A673 (cell line): ENCODE data around the gene DSE. TPM values are rescaled to one million over a fixed set of nuclear protein-coding genes. Genes with fewer than 3 reads are reported as not detected.

Experiments used
- BruUV-seq: library from RNA; stranded (reverse); fragments of 400-500 nt; replicated peaks from 2 replicates; lab custom pipeline; 2021; lab: Mats Ljungman, UMichigan
- CTCF ChIA-PET: fragments of 300-600 bp; sonication (Branson Sonifier 250); formaldehyde crosslinking; loops from one replicate; lab custom pipeline; 2022; ENCODE audit warnings: antibody characterized with exemption; lab: Charles Lee
- POLR2A ChIA-PET: fragments of 300-600 bp; sonication (Branson Sonifier 250); formaldehyde crosslinking; loops from one replicate; lab custom pipeline; 2022; ENCODE audit warnings: antibody characterized with exemption; ENCODE audit not compliant: low non-redundant PET; lab: Charles Lee
- DNase-seq: peaks from one replicate; pipeline ENCODE4 v3.0.0-alpha.2; 2015; ENCODE audit warnings: low spot score
- H3K27ac ChIP-seq: fragments of 200-600 bp; sonication (generic); 2 replicates; pipeline ENCODE4 v1.5.1; 2016; ENCODE audit warnings: mixed run types, low read depth, mild to moderate bottlenecking, mixed read lengths, antibody characterized with exemption, low read length; ENCODE audit not compliant: poor library complexity, severe bottlenecking
- H3K27me3 ChIP-seq: fragments of 200-600 bp; sonication (generic); replicated peaks from 2 replicates; pipeline ENCODE4 v1.6.1; 2017; ENCODE audit warnings: mixed run types, low read depth, mild to moderate bottlenecking, mixed read lengths, antibody characterized with exemption, low read length; ENCODE audit not compliant: insufficient read depth, poor library complexity
- H3K36me3 ChIP-seq: fragments of 200-600 bp; sonication (generic); 2 replicates; pipeline ENCODE4 v1.6.1; 2016; ENCODE audit warnings: mixed run types, mild to moderate bottlenecking, mixed read lengths, antibody characterized with exemption, low read length; ENCODE audit not compliant: insufficient read depth, poor library complexity, severe bottlenecking
- H3K4me1 ChIP-seq: fragments of 200-600 bp; sonication (generic); 2 replicates; pipeline ENCODE4 v1.6.1; 2017; ENCODE audit warnings: mixed run types, mild to moderate bottlenecking, mixed read lengths, antibody characterized with exemption, low read length; ENCODE audit not compliant: insufficient read depth, poor library complexity, severe bottlenecking
- H3K4me3 ChIP-seq: fragments of 200-600 bp; sonication (generic); 2 replicates; pipeline ENCODE4 v1.5.1; 2016; ENCODE audit warnings: low read depth, mixed run types, mild to moderate bottlenecking, mixed read lengths, low read length; ENCODE audit not compliant: poor library complexity, severe bottlenecking
- H3K9me3 ChIP-seq: fragments of 200-600 bp; sonication (generic); 2 replicates; pipeline ENCODE4 v1.6.1; 2016; ENCODE audit warnings: mixed run types, low read depth, mild to moderate bottlenecking, mixed read lengths, antibody characterized with exemption, low read length; ENCODE audit not compliant: poor library complexity, severe bottlenecking
- CTCF ChIP-seq: fragments of 300-800, 200-600 bp; sonication (generic); conservative IDR thresholded peaks from 2 replicates; pipeline ENCODE4 v1.5.1; 2017; ENCODE audit warnings: low read depth, mild to moderate bottlenecking, antibody characterized with exemption, low read length, moderate library complexity, mixed read lengths
- EZH2 ChIP-seq: fragments of 200-600 bp; sonication (generic); IDR thresholded peaks from 2 replicates; pipeline ENCODE4 v1.6.1; 2017; ENCODE audit warnings: borderline replicate concordance, low read depth, mild to moderate bottlenecking, mixed read lengths, antibody characterized with exemption, low read length; ENCODE audit not compliant: poor library complexity, severe bottlenecking
- intact Hi-C: fragments of 100-400 bp; cut with micrococcal nuclease; formaldehyde crosslinking; loops from one replicate; pipeline ENCODE4 v1.10.0; 2022; ENCODE audit not compliant: unreplicated experiment
- total RNA-seq: library from RNA; stranded (reverse); gene quantifications from 2 replicates; pipeline ENCODE4 v1.2.3, GENCODE V29; 2021

The DSE gene
- total RNA-seq, 1 experiment from 2014 or later: 31.4 TPM

DNA sequence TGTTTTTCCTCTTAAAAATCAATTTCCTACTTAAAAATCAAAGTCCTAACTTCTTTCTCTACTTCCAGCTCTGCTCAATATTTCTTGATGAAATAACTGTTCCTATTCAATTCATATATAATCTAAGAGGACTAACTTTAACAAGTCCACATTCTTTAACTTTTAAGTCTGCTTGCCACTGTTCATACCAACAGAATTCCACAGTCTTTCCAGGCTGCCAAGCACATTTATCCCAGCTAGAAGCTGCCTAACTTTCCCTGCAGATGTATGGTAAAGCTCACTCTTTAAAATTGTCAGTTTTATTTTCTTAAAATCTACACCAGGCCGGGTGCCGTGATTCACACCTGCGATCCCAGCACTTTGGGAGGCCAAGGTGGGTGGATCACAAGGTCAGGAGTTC lies 102.0 kb downstream of the DSE start:
- no peak overlapping the region for H3K4me3 ChIP-seq
- H3K27ac ChIP-seq: no peak overlapping the region
- no TSS peak for BruUV-seq
- intact Hi-C loops: no loop called here
- H3K36me3 ChIP-seq: no peaks in the 10 kb centered on the region
- H3K9me3 ChIP-seq: no peaks in the 10 kb centered on the region
- ChIA-PET CTCF (no interaction called here), POLR2A (no interaction called here)
- peaks cover 26% of the 10 kb centered on the region for H3K4me1 ChIP-seq
- DNase-seq: no peak
- no peak for TF ChIP-seq EZH2
- no peak for TF ChIP-seq CTCF
- H3K27me3 ChIP-seq: no peaks in the 10 kb centered on the region

GRCh38 chr6:116475141-116475540 lies 104.4 kb downstream of the DSE start:
- no peaks in the 10 kb centered on the region for H3K9me3 ChIP-seq
- H3K36me3 ChIP-seq: no peaks in the 10 kb centered on the region
- intact Hi-C loops: no loop called here
- no peak for TF ChIP-seq CTCF
- TF ChIP-seq EZH2: no peak
- BruUV-seq: no TSS peak
- ChIA-PET CTCF (no interaction called here), POLR2A (no interaction called here)
- DNase-seq: peak; percentile 41
- no peaks in the 10 kb centered on the region for H3K27me3 ChIP-seq
- H3K4me1 ChIP-seq: peaks cover 26% of the 10 kb centered on the region
- H3K27ac ChIP-seq: no peak overlapping the region
- no peak overlapping the region for H3K4me3 ChIP-seq

DNA sequence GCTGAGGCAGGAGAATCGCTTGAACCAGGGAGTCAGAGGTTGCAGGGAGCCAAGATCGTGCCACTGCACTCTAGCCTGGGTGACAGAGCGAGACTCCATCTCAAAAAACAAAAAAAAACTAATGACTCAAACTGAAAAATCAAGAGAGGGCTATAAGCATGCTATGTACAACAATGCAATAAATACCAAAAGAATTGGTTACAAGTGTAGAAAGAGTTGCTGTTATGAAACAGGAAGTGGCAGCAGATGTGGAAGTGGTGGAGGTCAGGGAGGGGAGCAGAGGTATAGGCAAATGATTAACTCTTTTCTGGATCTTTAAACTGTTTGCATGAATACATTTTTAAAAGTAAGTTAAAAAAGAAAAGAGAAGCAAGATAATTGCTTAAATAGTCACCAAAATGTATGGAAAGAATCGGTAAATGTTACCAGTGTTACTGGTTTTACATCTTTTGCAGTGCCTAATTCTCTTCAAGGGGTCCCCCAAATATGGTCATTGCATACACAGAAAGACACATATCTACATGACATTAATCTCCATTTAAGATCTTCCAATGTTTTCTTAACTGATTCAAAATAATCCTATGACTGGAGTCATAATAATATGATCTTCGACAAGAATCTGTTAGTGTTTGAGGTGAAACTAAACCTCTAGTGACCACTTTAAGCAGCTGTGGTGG lies 105.4 kb downstream of the DSE start:
- Histone ChIP-seq H3K27me3 (no peaks in the 10 kb centered on the region), H3K9me3 (no peaks in the 10 kb centered on the region), H3K27ac (no peak overlapping the region), H3K36me3 (no peaks in the 10 kb centered on the region), H3K4me1 (peaks cover 26% of the 10 kb centered on the region), H3K4me3 (no peak overlapping the region)
- ChIA-PET CTCF (no interaction called here), POLR2A (no interaction called here)
- DNase-seq: peak; percentile 13
- TF ChIP-seq CTCF (no peak), EZH2 (no peak)
- BruUV-seq: no TSS peak
- intact Hi-C loops: no loop called here
